Measurements from ENCODE around the gene KLRC1. TPM values are rescaled to one million over a fixed set of nuclear protein-coding genes. Genes with fewer than 3 reads are reported as not detected.
"Not testable (repeated sequence)": the region's sequence is repeated elsewhere in the genome, so short reads cannot be mapped to it uniquely, and the experiment has no call there.

Gene KLRC1
- total RNA-seq, 1 experiment from 2014 or later: not detected

- CTCF ChIA-PET; H3K4me1 Mint-ChIP-seq (ENCODE audit: low read depth, unreplicated experiment); H3K27ac Mint-ChIP-seq (ENCODE audit: unreplicated experiment); intact Hi-C loops (cut with micrococcal nuclease; ENCODE audit: unreplicated experiment); BruUV-seq (replicated peaks); H3K4me3 Mint-ChIP-seq (ENCODE audit: low read depth, unreplicated experiment); H3K36me3 Mint-ChIP-seq (ENCODE audit: insufficient read depth, unreplicated experiment); DNase-seq; H3K27me3 Mint-ChIP-seq (ENCODE audit: unreplicated experiment); H3K9me3 Mint-ChIP-seq (ENCODE audit: low read depth, unreplicated experiment): not testable (repeated sequence)
Observed at GRCh38 chr12:10439608-10440274, 13.4 kb downstream of the KLRC1 start.

- H3K27ac Mint-ChIP-seq (ENCODE audit: unreplicated experiment); H3K4me1 Mint-ChIP-seq (ENCODE audit: low read depth, unreplicated experiment); H3K27me3 Mint-ChIP-seq (ENCODE audit: unreplicated experiment); H3K9me3 Mint-ChIP-seq (ENCODE audit: low read depth, unreplicated experiment); DNase-seq; BruUV-seq (replicated peaks); intact Hi-C loops (cut with micrococcal nuclease; ENCODE audit: unreplicated experiment); CTCF ChIA-PET; H3K4me3 Mint-ChIP-seq (ENCODE audit: low read depth, unreplicated experiment); H3K36me3 Mint-ChIP-seq (ENCODE audit: insufficient read depth, unreplicated experiment): not testable (repeated sequence)
Observed at GRCh38 chr12:10437601-10438000, 15.6 kb downstream of the KLRC1 start.

GRCh38 chr12:10435816-10436215 is 17.4 kb downstream of the KLRC1 start, which contains the start of gene KLRC2:
Gene KLRC2 (minus strand): TSS chr12:10436010. CDS start chr12:10435986, 24 bp downstream.
- H3K27ac Mint-ChIP-seq (ENCODE audit: unreplicated experiment); H3K4me1 Mint-ChIP-seq (ENCODE audit: low read depth, unreplicated experiment); BruUV-seq (replicated peaks); H3K36me3 Mint-ChIP-seq (ENCODE audit: insufficient read depth, unreplicated experiment); intact Hi-C loops (cut with micrococcal nuclease; ENCODE audit: unreplicated experiment); H3K9me3 Mint-ChIP-seq (ENCODE audit: low read depth, unreplicated experiment); H3K4me3 Mint-ChIP-seq (ENCODE audit: low read depth, unreplicated experiment); CTCF ChIA-PET; H3K27me3 Mint-ChIP-seq (ENCODE audit: unreplicated experiment): not testable (repeated sequence)
- peak; percentile 15 for DNase-seq

- H3K27ac Mint-ChIP-seq (ENCODE audit: unreplicated experiment); DNase-seq; H3K4me3 Mint-ChIP-seq (ENCODE audit: low read depth, unreplicated experiment); H3K27me3 Mint-ChIP-seq (ENCODE audit: unreplicated experiment); BruUV-seq (replicated peaks); H3K36me3 Mint-ChIP-seq (ENCODE audit: insufficient read depth, unreplicated experiment); H3K4me1 Mint-ChIP-seq (ENCODE audit: low read depth, unreplicated experiment); CTCF ChIA-PET; H3K9me3 Mint-ChIP-seq (ENCODE audit: low read depth, unreplicated experiment); intact Hi-C loops (cut with micrococcal nuclease; ENCODE audit: unreplicated experiment): not testable (repeated sequence)
Observed at GRCh38 chr12:10430623-10431022, 22.6 kb downstream of the KLRC1 start.

DNA sequence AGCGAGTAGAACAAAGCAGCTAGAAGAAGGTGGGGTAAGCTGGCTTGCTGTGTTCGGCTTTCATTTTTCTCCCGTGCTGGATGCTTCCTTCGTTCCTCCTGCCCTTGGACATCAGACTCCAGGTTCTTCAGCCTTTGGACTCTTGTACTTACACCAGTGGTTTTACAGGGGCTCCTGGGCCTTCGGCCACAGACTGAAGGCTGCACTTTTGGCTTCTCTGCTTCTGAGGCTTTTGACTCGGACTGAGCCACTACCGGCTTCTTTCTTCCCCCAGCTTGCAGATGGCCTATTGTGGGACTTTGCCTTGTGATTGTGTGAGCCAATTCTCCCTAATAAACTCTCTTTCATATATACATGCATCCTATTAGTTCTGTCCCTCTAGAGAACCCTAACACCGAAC is 27.2 kb downstream of the KLRC1 start:
- not testable (repeated sequence) for H3K27ac Mint-ChIP-seq (ENCODE audit: unreplicated experiment)

GRCh38 chr12:10424260-10424899 is 28.8 kb downstream of the KLRC1 start:
- CTCF ChIA-PET; H3K4me1 Mint-ChIP-seq (ENCODE audit: low read depth, unreplicated experiment); BruUV-seq (replicated peaks); H3K4me3 Mint-ChIP-seq (ENCODE audit: low read depth, unreplicated experiment); H3K27ac Mint-ChIP-seq (ENCODE audit: unreplicated experiment); H3K9me3 Mint-ChIP-seq (ENCODE audit: low read depth, unreplicated experiment); H3K27me3 Mint-ChIP-seq (ENCODE audit: unreplicated experiment); intact Hi-C loops (cut with micrococcal nuclease; ENCODE audit: unreplicated experiment); DNase-seq; H3K36me3 Mint-ChIP-seq (ENCODE audit: insufficient read depth, unreplicated experiment): not testable (repeated sequence)

More for the DNA sequence above, 27.2 kb downstream of the KLRC1 start:
- CTCF ChIA-PET; H3K27me3 Mint-ChIP-seq (ENCODE audit: unreplicated experiment); H3K4me3 Mint-ChIP-seq (ENCODE audit: low read depth, unreplicated experiment); H3K36me3 Mint-ChIP-seq (ENCODE audit: insufficient read depth, unreplicated experiment); H3K4me1 Mint-ChIP-seq (ENCODE audit: low read depth, unreplicated experiment); BruUV-seq (replicated peaks); intact Hi-C loops (cut with micrococcal nuclease; ENCODE audit: unreplicated experiment); DNase-seq; H3K9me3 Mint-ChIP-seq (ENCODE audit: low read depth, unreplicated experiment): not testable (repeated sequence)

DNA sequence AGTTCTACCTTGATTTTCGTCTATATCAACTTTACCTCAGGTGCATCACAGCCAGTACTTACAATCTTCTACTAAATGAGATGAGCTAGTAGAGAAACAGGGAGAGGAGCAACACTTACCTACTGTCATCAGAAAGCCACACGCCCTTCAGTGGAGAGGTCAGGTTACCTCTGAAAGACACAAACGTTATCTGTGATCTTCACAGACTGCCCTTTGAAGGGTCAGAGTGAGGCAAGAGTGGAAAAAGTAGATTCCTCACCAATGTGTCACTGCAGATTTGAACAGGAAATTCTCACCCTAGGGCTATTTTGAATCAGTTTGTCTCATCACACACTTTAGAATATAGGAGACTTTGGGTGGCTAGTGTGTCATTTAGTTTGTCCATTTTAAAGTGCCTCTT is 31.0 kb downstream of the KLRC1 start:
- CTCF ChIA-PET; H3K27ac Mint-ChIP-seq (ENCODE audit: unreplicated experiment); DNase-seq; H3K4me1 Mint-ChIP-seq (ENCODE audit: low read depth, unreplicated experiment); H3K36me3 Mint-ChIP-seq (ENCODE audit: insufficient read depth, unreplicated experiment); H3K9me3 Mint-ChIP-seq (ENCODE audit: low read depth, unreplicated experiment); intact Hi-C loops (cut with micrococcal nuclease; ENCODE audit: unreplicated experiment); H3K27me3 Mint-ChIP-seq (ENCODE audit: unreplicated experiment); H3K4me3 Mint-ChIP-seq (ENCODE audit: low read depth, unreplicated experiment); BruUV-seq (replicated peaks): not testable (repeated sequence)

- H3K27ac Mint-ChIP-seq (ENCODE audit: unreplicated experiment); H3K9me3 Mint-ChIP-seq (ENCODE audit: low read depth, unreplicated experiment); CTCF ChIA-PET; BruUV-seq (replicated peaks); H3K4me1 Mint-ChIP-seq (ENCODE audit: low read depth, unreplicated experiment); DNase-seq; H3K36me3 Mint-ChIP-seq (ENCODE audit: insufficient read depth, unreplicated experiment); intact Hi-C loops (cut with micrococcal nuclease; ENCODE audit: unreplicated experiment); H3K27me3 Mint-ChIP-seq (ENCODE audit: unreplicated experiment); H3K4me3 Mint-ChIP-seq (ENCODE audit: low read depth, unreplicated experiment): not testable (repeated sequence)
Observed at GRCh38 chr12:10420334-10420733, 32.8 kb downstream of the KLRC1 start, which contains the start of gene KLRC3. Gene KLRC3 (minus strand): TSS chr12:10420595. CDS start chr12:10420550, 45 bp downstream.
